ENCODE results near the gene IFI44L. TPM values are rescaled to one million over a fixed set of nuclear protein-coding genes. Genes with fewer than 3 reads are reported as not detected.

The IFI44L gene
- total and polyA plus RNA-seq, 2 of the 13 experiments (the other 11 are each of a cell fraction or from before 2014, with no cell fraction given), result 0.04 TPM

DNA sequence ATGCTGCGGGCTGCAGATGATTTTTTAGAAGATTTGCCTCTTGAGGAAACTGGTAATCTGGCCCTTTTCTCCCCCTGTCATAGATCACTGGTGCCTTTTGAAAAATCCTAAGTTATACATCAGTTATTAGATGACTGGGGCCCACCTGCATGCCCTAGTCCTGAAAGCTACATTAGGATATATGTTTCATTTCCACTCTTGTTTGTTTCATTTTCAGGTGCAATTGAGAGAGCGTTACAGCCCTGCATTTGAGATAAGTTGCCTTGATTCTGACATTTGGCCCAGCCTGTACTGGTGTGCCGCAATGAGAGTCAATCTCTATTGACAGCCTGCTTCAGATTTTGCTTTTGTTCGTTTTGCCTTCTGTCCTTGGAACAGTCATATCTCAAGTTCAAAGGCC is 21.3 kb downstream of the IFI44L start:
- H4K20me1 ChIP-seq (ENCODE audit: insufficient read depth, low read length), result no peaks in the 10 kb centered on the region
- CTCF ChIA-PET (ENCODE audit: low intra/inter-chr PET ratio, low total read pairs), result no interaction called here
- intact Hi-C loops (cut with micrococcal nuclease; ENCODE audit: unreplicated experiment), result no loop called here
- H3K4me3 ChIP-seq (replicated peaks in 1 of 3; ENCODE audit: insufficient read depth in 1 of 3, low read depth in 2 of 3, low read length in 3 of 3), result no peak overlapping the region
- H3K9me3 ChIP-seq (ENCODE audit: low read length), result peaks cover 33% of the 10 kb centered on the region
- H3K4me2 ChIP-seq (ENCODE audit: low read depth, low read length), result no peak overlapping the region
- H3K79me2 ChIP-seq (ENCODE audit: insufficient read depth, low read length), result no peaks in the 10 kb centered on the region
- no peak for FAIRE-seq
- no peaks in the 10 kb centered on the region for H3K27me3 ChIP-seq (ENCODE audit: control insufficient read depth in 1 of 2, insufficient read depth in 2 of 2, low read length in 2 of 2)
- POLR2A ChIA-PET, result no interaction called here
- no peak for ATAC-seq
- no TSS peak for BruUV-seq (replicated peaks)
- no peak for DNase-seq (ENCODE audit: low spot score)
- no peak for TF ChIP-seq MAFG (CRISPR knock-in tag; IDR thresholded peaks at IDR 0.05)
- no peak for TF ChIP-seq ARNTL (CRISPR knock-in tag; IDR thresholded peaks at IDR 0.05)
- TF ChIP-seq NCOA1 (CRISPR knock-in tag; IDR thresholded peaks at IDR 0.05), result no peak
- TF ChIP-seq ZNF451 (CRISPR knock-in tag; IDR thresholded peaks at IDR 0.05), result no peak
- TF ChIP-seq GLI4 (CRISPR knock-in tag; IDR thresholded peaks at IDR 0.05; ENCODE audit: borderline replicate concordance), result no peak
- no peak for TF ChIP-seq ZNF7 (CRISPR knock-in tag; IDR thresholded peaks at IDR 0.05)
- no peak for TF ChIP-seq HDAC6 (IDR thresholded peaks at IDR 0.05; ENCODE audit: low read depth, low read length)
- no peak for TF ChIP-seq PCBP1 (IDR thresholded peaks at IDR 0.05; ENCODE audit: borderline replicate concordance, low read depth, low read length)
- no peak for TF ChIP-seq SPEN (CRISPR knock-in tag; IDR thresholded peaks at IDR 0.05; ENCODE audit: low read depth)
- TF ChIP-seq ZC3H4 (CRISPR knock-in tag; IDR thresholded peaks at IDR 0.05; ENCODE audit: borderline replicate concordance), result no peak
- no peak for TF ChIP-seq MTF1 (CRISPR knock-in tag; IDR thresholded peaks at IDR 0.05)
- no peak for TF ChIP-seq ZNF570 (CRISPR knock-in tag; IDR thresholded peaks at IDR 0.05; ENCODE audit: borderline replicate concordance)
- no peak for TF ChIP-seq ZNF589 (CRISPR knock-in tag; conservative IDR thresholded peaks at IDR 0.05)
- TF ChIP-seq, protein P1, sequence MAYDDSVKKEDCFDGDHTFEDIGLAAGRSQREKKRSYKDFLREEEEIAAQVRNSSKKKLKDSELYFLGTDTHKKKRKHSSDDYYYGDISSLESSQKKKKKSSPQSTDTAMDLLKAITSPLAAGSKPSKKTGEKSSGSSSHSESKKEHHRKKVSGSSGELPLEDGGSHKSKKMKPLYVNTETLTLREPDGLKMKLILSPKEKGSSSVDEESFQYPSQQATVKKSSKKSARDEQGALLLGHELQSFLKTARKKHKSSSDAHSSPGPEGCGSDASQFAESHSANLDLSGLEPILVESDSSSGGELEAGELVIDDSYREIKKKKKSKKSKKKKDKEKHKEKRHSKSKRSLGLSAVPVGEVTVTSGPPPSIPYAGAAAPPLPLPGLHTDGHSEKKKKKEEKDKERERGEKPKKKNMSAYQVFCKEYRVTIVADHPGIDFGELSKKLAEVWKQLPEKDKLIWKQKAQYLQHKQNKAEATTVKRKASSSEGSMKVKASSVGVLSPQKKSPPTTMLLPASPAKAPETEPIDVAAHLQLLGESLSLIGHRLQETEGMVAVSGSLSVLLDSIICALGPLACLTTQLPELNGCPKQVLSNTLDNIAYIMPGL (CRISPR knock-in tag; IDR thresholded peaks at IDR 0.05; ENCODE audit: borderline replicate concordance in 1 of 2, low read depth in 1 of 2), result no peak
- TF ChIP-seq MEF2D (CRISPR knock-in tag; IDR thresholded peaks at IDR 0.05), result no peak
- TF ChIP-seq HMGA1 (CRISPR knock-in tag; conservative IDR thresholded peaks at IDR 0.05), result no peak
- WGBS (ENCODE audit: low lambda C conversion rate), result 7% methylated on average over 4 of the region's 4 CpGs
- H3K9ac ChIP-seq (ENCODE audit: insufficient read depth, low read depth, low read length), result no peak overlapping the region
- in situ Hi-C loops (cut with HindIII; ENCODE audit: extremely low pct_ligation_motif_present, low pct_unique_long_range_greater_than_20kb), result no loop called here
- H3K36me3 ChIP-seq (replicated peaks in 1 of 2; ENCODE audit: control insufficient read depth in 1 of 2, insufficient read depth in 2 of 2, low read length in 2 of 2), result no peaks in the 10 kb centered on the region
- no peak overlapping the region for H2AFZ ChIP-seq (ENCODE audit: low read length)
- no peaks in the 10 kb centered on the region for H3K4me1 ChIP-seq (ENCODE audit: insufficient read depth, low read length)
- H3K27ac ChIP-seq (ENCODE audit: extremely low read length, insufficient read depth, low read length), result no peak overlapping the region
